SK-N-SH (cell line): ENCODE data around the gene RBBP8NL. TPM values are rescaled to one million over a fixed set of nuclear protein-coding genes. Genes with fewer than 3 reads are reported as not detected.

Experiments
- CTCF ChIA-PET: fragments of 300-600, 350-600 bp; formaldehyde crosslinking; extraction: SDS; loops from one replicate; lab custom pipeline; 2021; lab: Yijun Ruan, JAX
- POLR2A ChIA-PET: fragments of 350-600 bp; sonication (Branson Sonifier 250); formaldehyde crosslinking; extraction: SDS; loops from one replicate; lab custom pipeline; 2020; ENCODE audit warnings: antibody characterized with exemption, inconsistent platforms; lab: Yijun Ruan, JAX
- DNase-seq: peaks from one replicate; pipeline ENCODE4 v3.0.0; 2012
- H2AFZ ChIP-seq: fragments of 200-600 bp; sonication (generic); 2 replicates; pipeline ENCODE4 v1.8.1; 2016; ENCODE audit warnings: antibody characterized with exemption, mild to moderate bottlenecking, low read depth
- H3F3A ChIP-seq: fragments of 200-600 bp; sonication (generic); replicated peaks from 2 replicates; pipeline ENCODE3; 2016; ENCODE audit warnings: antibody characterized with exemption, mild to moderate bottlenecking; ENCODE audit not compliant: insufficient read depth
- H3K27ac ChIP-seq, 2 experiments: fragments of 200-500 bp in 1 of 2; fragments of 200-600 bp in 1 of 2; sonication (Bioruptor generic) in 1 of 2; sonication (generic), shearing (Covaris generic) in 1 of 2; 2 replicates each; pipeline versions ENCODE4 v1.5.1 to v1.6.1; 2014 to 2016; ENCODE audit warnings: low read depth in 2 of 2, inconsistent platforms in 1 of 2, low read length in 1 of 2, mild to moderate bottlenecking in 1 of 2, mixed read lengths in 1 of 2
- H3K27me3 ChIP-seq: fragments of 200-600 bp; sonication (generic), shearing (Covaris generic); 2 replicates; pipeline ENCODE4 v1.6.1; 2016; ENCODE audit warnings: mixed run types; ENCODE audit not compliant: insufficient read depth
- H3K36me3 ChIP-seq, 2 experiments: fragments of 200-500 bp in 1 of 2; fragments of 200-600 bp in 1 of 2; sonication (Bioruptor generic) in 1 of 2; sonication (generic) in 1 of 2; replicated peaks in 1 of 2; 2 replicates each; pipeline versions ENCODE3 to v1.5.1; 2014 to 2016; ENCODE audit warnings: low read length in 1 of 2, mild to moderate bottlenecking in 1 of 2; ENCODE audit not compliant: insufficient read depth in 2 of 2, control insufficient read depth in 1 of 2
- H3K4me1 ChIP-seq, 2 experiments: fragments of 200-500 bp in 1 of 2; fragments of 200-600 bp in 1 of 2; sonication (Bioruptor generic) in 1 of 2; sonication (generic), shearing (Covaris generic) in 1 of 2; 2 replicates each; pipeline versions ENCODE4 v1.5.1 to v1.6.1; 2014 to 2016; ENCODE audit warnings: low read depth in 1 of 2, low read length in 1 of 2, mixed run types in 1 of 2; ENCODE audit not compliant: insufficient read depth in 2 of 2, control insufficient read depth in 1 of 2
- H3K4me2 ChIP-seq: fragments of 200-600 bp; sonication (generic), shearing (Covaris generic); 2 replicates; pipeline ENCODE4 v1.6.1; 2017; ENCODE audit warnings: mixed run types
- H3K4me3 ChIP-seq, 2 experiments: fragments of 200-500 bp in 1 of 2; fragments of 200-600 bp in 1 of 2; sonication (Bioruptor generic) in 1 of 2; sonication (generic), shearing (Covaris generic) in 1 of 2; 2 replicates each; pipeline versions ENCODE4 v1.5.1 to v1.8.1; 2014 to 2016; ENCODE audit warnings: low read depth in 2 of 2, inconsistent platforms in 1 of 2, low read length in 1 of 2, mild to moderate bottlenecking in 1 of 2, mixed read lengths in 1 of 2, moderate library complexity in 1 of 2
- H3K79me2 ChIP-seq: fragments of 200-600 bp; sonication (generic); 2 replicates; pipeline ENCODE4 v1.8.1; 2017; ENCODE audit warnings: mild to moderate bottlenecking; ENCODE audit not compliant: insufficient read depth
- H3K9ac ChIP-seq: fragments of 200-600 bp; sonication (generic); 2 replicates; pipeline ENCODE4 v1.6.1; 2017; ENCODE audit warnings: mixed run types
- H3K9me2 ChIP-seq: fragments of 200-600 bp; sonication (generic); 2 replicates; pipeline ENCODE4 v1.6.1; 2017; ENCODE audit warnings: mixed run types
- H3K9me3 ChIP-seq: fragments of 200-600 bp; sonication (generic); 2 replicates; pipeline ENCODE4 v1.6.1; 2017; ENCODE audit warnings: mixed run types, mild to moderate bottlenecking, moderate library complexity
- H4K20me1 ChIP-seq: fragments of 200-600 bp; sonication (generic); 2 replicates; pipeline ENCODE4 v1.6.1; 2017; ENCODE audit warnings: mild to moderate bottlenecking, mixed run types; ENCODE audit not compliant: insufficient read depth
- CTCF ChIP-seq: fragments of 200-600 bp; sonication (generic); IDR thresholded peaks from 2 replicates; pipeline ENCODE4 v1.6.1; 2017; ENCODE audit warnings: antibody characterized with exemption, mild to moderate bottlenecking, moderate library complexity
- EZH2phosphoT487 ChIP-seq: fragments of 200-600 bp; sonication (generic); IDR thresholded peaks from 2 replicates; pipeline ENCODE4 v1.6.1; 2017; ENCODE audit warnings: low read depth, mixed run types, mild to moderate bottlenecking, antibody characterized with exemption, moderate library complexity, borderline replicate concordance
- FOSL2 ChIP-seq: IDR thresholded peaks from 2 replicates; pipeline ENCODE4 v1.4.0; 2012; ENCODE audit warnings: low read depth, mild to moderate bottlenecking, moderate library complexity, borderline replicate concordance
- FOXM1 ChIP-seq: IDR thresholded peaks from 2 replicates; pipeline ENCODE4 v1.4.0; 2012; ENCODE audit warnings: low read depth, mild to moderate bottlenecking
- GATA2 ChIP-seq: sonication (generic); formaldehyde crosslinking; IDR thresholded peaks from 2 replicates; pipeline ENCODE4 v1.5.0; 2020; ENCODE audit warnings: mild to moderate bottlenecking, missing genetic modification reagents
- IRF3 ChIP-seq: fragments of 150-350 bp; IDR thresholded peaks from 2 replicates; pipeline ENCODE4 v1.6.1; 2016; ENCODE audit warnings: mild to moderate bottlenecking, low read depth, low read length
- MEF2A ChIP-seq: IDR thresholded peaks from 2 replicates; pipeline ENCODE4 v1.4.0; 2012; ENCODE audit warnings: low read depth, borderline replicate concordance
- RXRA ChIP-seq: IDR thresholded peaks from 2 replicates; pipeline ENCODE4 v1.4.0; 2012; ENCODE audit warnings: low read depth, mild to moderate bottlenecking, borderline replicate concordance
- WGBS: methylation state at CpG from one replicate; pipeline ENCODE4 v1.1.6; 2017; ENCODE audit warnings: low lambda C conversion rate; 5-methylcytosine and 5-hydroxymethylcytosine counted together
- polyA plus RNA-seq, 3 experiments: library from polyadenylated mRNA; depleted of rRNA; stranded (reverse); fragments of >200 nt; gene quantifications; 2 replicates each; pipeline ENCODE4 v1.2.3, GENCODE V29; 2012

The RBBP8NL gene
- polyA plus RNA-seq, 1 of the 3 experiments (the other 2 are of a cell fraction): not detected

- TF ChIP-seq FOSL2: no peak
These were observed 30.7 kb downstream of the RBBP8NL start (continued) for GRCh38 chr20:62396367-62397239.

GRCh38 chr20:62395311-62396242 is 31.8 kb downstream of the RBBP8NL start:
- Histone ChIP-seq H3K9me2 (no peaks in the 10 kb centered on the region), H3K4me3 (no peak overlapping the region), H3K36me3 (peaks cover 0 to 10% of the 10 kb centered on the region in 2 experiments), H3K4me2 (no peak overlapping the region), H4K20me1 (no peaks in the 10 kb centered on the region), H3K4me1 (no peaks in the 10 kb centered on the region), H3K27ac (no peak overlapping the region), H3F3A (peaks cover 3% of the 10 kb centered on the region), H2AFZ (no peak overlapping the region), H3K9me3 (no peaks in the 10 kb centered on the region), H3K9ac (no peak overlapping the region), H3K27me3 (no peaks in the 10 kb centered on the region), H3K79me2 (no peaks in the 10 kb centered on the region)
- TF ChIP-seq CTCF (peak; percentile 47), MEF2A (no peak)
- CTCF ChIA-PET: interaction anchor here (1.5 kb wide), 1 partner anchor 15 kb away, joined by 3 read pairs; no protein-coding TSS in a partner anchor
- DNase-seq: no peak
- POLR2A ChIA-PET: no interaction called here
- 91% methylated on average over 15 of the region's 27 CpGs for WGBS

- peaks cover 4% of the 10 kb centered on the region; the same call in 1 of the 2 replicates for H4K20me1 ChIP-seq
- POLR2A ChIA-PET: no interaction called here
- whole genome bisulfite sequencing: 95% methylated on average over 29 of the region's 44 CpGs
- TF ChIP-seq GATA2: no peak
- TF ChIP-seq CTCF: no peak
- no peak for TF ChIP-seq IRF3
- TF ChIP-seq FOXM1: no peak
- no peak for TF ChIP-seq RXRA
- TF ChIP-seq EZH2phosphoT487: no peak
These were observed 32.8 kb downstream of the RBBP8NL start for GRCh38 chr20:62394248-62395245.

More at GRCh38 chr20:62394248-62395245, 32.8 kb downstream of the RBBP8NL start:
- DNase-seq: no peak
- Histone ChIP-seq H3K9me2 (no peaks in the 10 kb centered on the region), H3K9me3 (no peaks in the 10 kb centered on the region), H2AFZ (no peak overlapping the region), H3K36me3 (peaks cover 2 to 19% of the 10 kb centered on the region in 2 experiments), H3K9ac (no peak overlapping the region), H3K79me2 (peaks cover under 1% of the 10 kb centered on the region; the same call in 1 of the 2 replicates), H3K27ac (no peak overlapping the region), H3F3A (peaks cover 7% of the 10 kb centered on the region), H3K4me1 (peaks cover 0 to under 1% of the 10 kb centered on the region in 2 experiments; a peak in 1 of 4 replicates), H3K4me3 (no peak overlapping the region), H3K4me2 (no peak overlapping the region), H3K27me3 (no peaks in the 10 kb centered on the region)
- CTCF ChIA-PET: interaction anchor here (0.9 to 2.0 kb wide), 4 partner anchors 10 to 16 kb away, joined by 3 to 5 read pairs (median 3); no protein-coding TSS in a partner anchor
